Measurements from ENCODE around the gene CAMK2A. TPM values are rescaled to one million over a fixed set of nuclear protein-coding genes. Genes with fewer than 3 reads are reported as not detected.

CAMK2A gene
- total and polyA plus RNA-seq, 4 donors, result under 0.01 TPM; not detected in 3

- Histone ChIP-seq H3K36me3 (ENCODE audit: control insufficient read depth in 4 of 4, insufficient read depth in 3 of 4, low read depth in 1 of 4, low read length in 3 of 4) (no peaks in the 10 kb centered on the region), H3K27me3 (ENCODE audit: control insufficient read depth in 4 of 4, insufficient read depth in 4 of 4, low read length in 3 of 4) (no peaks in the 10 kb centered on the region), H3K9ac (ENCODE audit: low read depth in 1 of 2, low read length in 2 of 2) (no peak overlapping the region), H3K4me3 (ENCODE audit: low read depth in 1 of 3, low read length in 3 of 3) (no peak overlapping the region), H3K9me3 (ENCODE audit: control insufficient read depth in 4 of 4, low read length in 3 of 4) (no peaks in the 10 kb centered on the region), H3K27ac (ENCODE audit: low read depth in 1 of 2, low read length in 2 of 2) (no peak overlapping the region), H3K4me1 (ENCODE audit: control insufficient read depth in 4 of 4, insufficient read depth in 4 of 4, low read length in 3 of 4) (peaks cover 10 to 31% (median 22%) of the 10 kb centered on the region in 4 donors)
- WGBS, result 55% methylated on average over 4 of the region's 4 CpGs
- TF ChIP-seq FOXA1 (IDR thresholded peaks at IDR 0.05) (no peak), MAX (IDR thresholded peaks at IDR 0.05) (no peak), TAF1 (conservative IDR thresholded peaks at IDR 0.05) (no peak), ZBTB33 (IDR thresholded peaks at IDR 0.05) (no peak), JUND (IDR thresholded peaks at IDR 0.05) (no peak), RAD21 (IDR thresholded peaks at IDR 0.05) (peak in 1 of 2 donors; percentile 43), NR2F2 (IDR thresholded peaks at IDR 0.05) (no peak), RXRA (IDR thresholded peaks at IDR 0.05) (peak in 1 of 2 donors; percentile 21), HNF4A (conservative IDR thresholded peaks at IDR 0.05) (peak; percentile 36 to 45), FOXA2 (IDR thresholded peaks at IDR 0.05) (peak; percentile 61), EGR1 (IDR thresholded peaks at IDR 0.05; ENCODE audit: low read depth in 2 of 2) (no peak), SP1 (IDR thresholded peaks at IDR 0.05) (peak; percentile 37)
- DNase-seq (ENCODE audit: low spot score), result no peak
Observed at GRCh38 chr5:150266871-150267291, 22.7 kb downstream of the CAMK2A start.

- no peak overlapping the region for H3K27ac ChIP-seq (ENCODE audit: low read depth in 1 of 2, low read length in 2 of 2)
- TF ChIP-seq SP1 (IDR thresholded peaks at IDR 0.05) (no peak), YY1 (IDR thresholded peaks at IDR 0.05) (no peak), FOXA2 (IDR thresholded peaks at IDR 0.05) (no peak), MAX (IDR thresholded peaks at IDR 0.05) (no peak), ZBTB33 (IDR thresholded peaks at IDR 0.05) (no peak), GABPA (IDR thresholded peaks at IDR 0.05 in 1 of 2, conservative IDR thresholded peaks at IDR 0.05 in 1 of 2) (no peak), JUND (IDR thresholded peaks at IDR 0.05) (no peak), RAD21 (IDR thresholded peaks at IDR 0.05) (no peak), TAF1 (conservative IDR thresholded peaks at IDR 0.05) (no peak), HNF4A (conservative IDR thresholded peaks at IDR 0.05) (no peak), ATF3 (IDR thresholded peaks at IDR 0.05) (no peak), CTCF (IDR thresholded peaks at IDR 0.05; ENCODE audit: low read depth, low read length, missing input control) (no peak), RXRA (IDR thresholded peaks at IDR 0.05) (no peak), REST (IDR thresholded peaks at IDR 0.05) (no peak), NR2F2 (IDR thresholded peaks at IDR 0.05) (no peak)
- peaks cover 10 to 31% (median 22%) of the 10 kb centered on the region in 4 donors for H3K4me1 ChIP-seq (ENCODE audit: control insufficient read depth in 4 of 4, insufficient read depth in 4 of 4, low read length in 3 of 4)
- no peak overlapping the region for H3K9ac ChIP-seq (ENCODE audit: low read depth in 1 of 2, low read length in 2 of 2)
- no peak overlapping the region for H3K4me3 ChIP-seq (ENCODE audit: low read depth in 1 of 3, low read length in 3 of 3)
- no peak for DNase-seq (ENCODE audit: low spot score)
- no peaks in the 10 kb centered on the region for H3K36me3 ChIP-seq (ENCODE audit: control insufficient read depth in 4 of 4, insufficient read depth in 3 of 4, low read depth in 1 of 4, low read length in 3 of 4)
- no peaks in the 10 kb centered on the region for H3K27me3 ChIP-seq (ENCODE audit: control insufficient read depth in 4 of 4, insufficient read depth in 4 of 4, low read length in 3 of 4)
- 84% methylated on average over 6 of the region's 6 CpGs for WGBS
- no peaks in the 10 kb centered on the region for H3K9me3 ChIP-seq (ENCODE audit: control insufficient read depth in 4 of 4, low read length in 3 of 4)
Observed at GRCh38 chr5:150265870-150266383, 23.6 kb downstream of the CAMK2A start.
